ENCODE data around the gene RPTOR.

RPTOR gene

DNA sequence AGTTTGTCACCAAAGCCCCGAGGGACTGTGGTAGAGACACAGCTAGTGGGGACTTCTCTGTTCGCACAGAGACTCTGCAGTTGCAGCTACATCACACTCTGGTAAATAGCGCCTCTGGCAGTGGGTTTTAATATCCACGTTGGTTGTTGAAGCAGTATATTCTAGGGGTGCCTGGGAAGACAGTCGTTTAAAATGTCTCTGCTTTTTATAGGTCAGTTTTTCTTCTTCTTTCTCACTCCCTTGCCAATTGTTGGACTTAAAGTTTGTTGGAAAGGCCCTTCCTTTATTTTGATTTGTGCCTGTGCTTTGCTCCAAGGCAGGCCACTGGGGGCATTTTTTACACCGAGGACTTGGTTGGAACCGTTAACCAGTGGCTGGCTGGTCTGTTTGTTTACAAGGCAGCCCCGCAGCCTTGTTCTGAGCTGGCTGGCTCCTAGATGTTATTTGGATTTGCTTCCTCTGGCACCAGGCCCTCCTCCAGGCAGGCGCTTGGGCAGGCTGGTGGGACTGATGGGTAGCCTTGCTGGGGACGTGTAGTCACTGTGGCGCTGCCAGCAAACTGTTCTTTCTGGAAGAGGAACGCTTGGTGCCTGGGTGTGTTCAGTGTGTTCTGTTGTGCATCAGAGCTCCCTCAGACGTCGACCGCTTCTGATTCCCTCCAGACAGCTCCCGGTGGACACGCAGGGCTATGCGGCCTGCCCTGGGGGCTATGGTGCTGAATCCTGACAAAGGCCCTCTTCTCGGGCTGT, 228.8 kb downstream of the RPTOR start:
- H3K4me3 ChIP-seq (ENCODE audit: low read depth, low read length): no peak overlapping the region
- TF ChIP-seq, protein P1, sequence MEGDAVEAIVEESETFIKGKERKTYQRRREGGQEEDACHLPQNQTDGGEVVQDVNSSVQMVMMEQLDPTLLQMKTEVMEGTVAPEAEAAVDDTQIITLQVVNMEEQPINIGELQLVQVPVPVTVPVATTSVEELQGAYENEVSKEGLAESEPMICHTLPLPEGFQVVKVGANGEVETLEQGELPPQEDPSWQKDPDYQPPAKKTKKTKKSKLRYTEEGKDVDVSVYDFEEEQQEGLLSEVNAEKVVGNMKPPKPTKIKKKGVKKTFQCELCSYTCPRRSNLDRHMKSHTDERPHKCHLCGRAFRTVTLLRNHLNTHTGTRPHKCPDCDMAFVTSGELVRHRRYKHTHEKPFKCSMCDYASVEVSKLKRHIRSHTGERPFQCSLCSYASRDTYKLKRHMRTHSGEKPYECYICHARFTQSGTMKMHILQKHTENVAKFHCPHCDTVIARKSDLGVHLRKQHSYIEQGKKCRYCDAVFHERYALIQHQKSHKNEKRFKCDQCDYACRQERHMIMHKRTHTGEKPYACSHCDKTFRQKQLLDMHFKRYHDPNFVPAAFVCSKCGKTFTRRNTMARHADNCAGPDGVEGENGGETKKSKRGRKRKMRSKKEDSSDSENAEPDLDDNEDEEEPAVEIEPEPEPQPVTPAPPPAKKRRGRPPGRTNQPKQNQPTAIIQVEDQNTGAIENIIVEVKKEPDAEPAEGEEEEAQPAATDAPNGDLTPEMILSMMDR (IDR thresholded peaks at IDR 0.05; ENCODE audit: insufficient read depth, low read depth, low read length, missing control alignments): no peak
- DNase-seq (ENCODE audit: low read depth): no peak

DNA sequence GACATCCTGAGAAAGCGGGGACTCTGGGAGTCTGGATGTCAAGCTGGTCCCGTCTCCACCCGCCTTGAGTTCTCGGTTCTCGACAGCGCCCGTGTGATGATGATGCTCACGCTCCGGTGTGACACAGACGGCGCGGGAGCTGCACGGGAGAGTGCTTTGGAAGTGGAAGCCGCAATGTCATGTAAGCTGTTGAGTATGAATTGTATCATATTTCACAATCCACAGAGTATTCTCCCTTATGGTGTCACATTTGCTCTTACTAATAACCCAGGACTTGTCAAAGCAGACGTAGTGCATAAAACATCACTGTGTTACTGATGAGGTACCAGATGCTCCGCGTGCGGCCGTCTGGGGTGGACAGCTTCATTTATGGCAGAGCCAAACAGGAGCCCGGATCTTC, 229.5 kb downstream of the RPTOR start:
- DNase-seq (ENCODE audit: low read depth): no peak
- TF ChIP-seq, protein P1 (IDR thresholded peaks at IDR 0.05; ENCODE audit: insufficient read depth, low read depth, low read length, missing control alignments): no peak
- H3K4me3 ChIP-seq (ENCODE audit: low read depth, low read length): no peak overlapping the region

DNA sequence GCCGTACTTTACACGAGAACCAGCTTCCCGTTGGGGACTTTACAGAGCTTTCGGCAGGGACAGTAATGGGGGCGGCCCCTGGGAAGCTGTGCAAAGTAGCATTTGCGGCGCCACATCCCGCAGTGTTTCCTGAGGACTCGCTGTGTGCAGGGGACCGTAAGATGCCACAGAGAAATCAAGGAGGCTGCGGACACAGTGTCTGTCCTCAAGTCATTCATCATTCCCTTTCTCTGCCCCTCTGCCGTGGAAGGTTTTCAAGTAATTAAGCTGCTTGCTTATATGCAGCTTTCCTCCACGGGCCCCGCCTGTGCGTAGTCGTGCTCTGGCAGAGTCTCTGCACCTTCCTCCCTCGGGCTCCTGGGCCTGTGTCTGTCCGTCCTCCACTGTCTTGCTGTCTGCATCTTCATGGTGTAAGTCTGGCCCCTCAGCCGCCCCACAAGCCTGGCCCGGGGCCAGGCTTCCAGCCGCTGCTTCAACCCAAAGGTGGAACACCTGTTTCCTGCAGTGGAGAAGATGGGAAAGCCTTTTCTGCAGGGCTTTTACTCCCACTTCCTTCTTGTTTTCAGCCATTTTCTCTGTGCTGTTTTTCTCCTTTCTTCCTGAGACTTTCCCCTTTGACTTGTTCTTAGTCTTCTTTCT, 230.1 kb downstream of the RPTOR start:
- TF ChIP-seq, protein P1 (IDR thresholded peaks at IDR 0.05; ENCODE audit: insufficient read depth, low read depth, low read length, missing control alignments): no peak
- H3K4me3 ChIP-seq (ENCODE audit: low read depth, low read length): no peak overlapping the region
- peak; percentile 27 for DNase-seq (ENCODE audit: low read depth)

DNA sequence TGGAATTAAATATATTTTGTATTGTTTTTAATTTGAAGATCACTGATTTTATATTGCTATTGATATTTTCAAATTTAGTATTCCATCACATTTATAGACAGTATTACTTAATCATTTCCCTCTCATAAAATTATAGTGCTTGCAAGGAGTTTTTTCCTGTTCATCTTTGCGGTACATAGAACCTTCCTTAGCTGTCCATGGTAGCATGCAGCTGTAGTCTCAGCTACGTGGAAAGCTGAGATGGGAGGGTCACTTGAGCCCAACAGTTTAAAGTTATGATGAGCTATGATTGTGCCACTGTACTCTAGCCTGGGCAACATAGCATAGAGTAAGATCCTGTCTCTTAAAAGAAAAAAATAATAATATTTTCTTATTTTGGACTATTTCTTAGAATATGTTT, 231.2 kb downstream of the RPTOR start:
- H3K4me3 ChIP-seq (ENCODE audit: low read depth, low read length): no peak overlapping the region
- TF ChIP-seq, protein P1 (IDR thresholded peaks at IDR 0.05; ENCODE audit: insufficient read depth, low read depth, low read length, missing control alignments): no peak
- no peak for DNase-seq (ENCODE audit: low read depth)

DNA sequence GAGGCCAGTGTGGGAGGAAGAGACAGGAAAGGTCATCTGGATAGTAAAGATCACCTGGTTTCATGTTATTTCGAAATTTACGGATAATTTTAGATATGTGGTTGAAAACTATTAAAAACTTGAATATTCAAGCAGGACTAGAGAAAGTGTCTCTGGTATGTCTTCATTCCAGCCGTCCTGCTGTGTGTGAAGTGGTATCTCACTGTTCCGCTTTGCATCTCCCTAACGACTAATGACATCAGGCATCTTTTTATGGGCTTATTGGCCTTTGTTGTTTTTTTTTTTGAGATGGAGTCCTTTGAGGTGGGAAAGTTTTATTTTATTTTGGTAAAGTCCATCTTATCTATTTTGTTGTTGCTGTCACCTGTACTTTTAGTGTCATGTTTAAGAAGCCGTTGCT, 232.6 kb downstream of the RPTOR start:
- TF ChIP-seq, protein P1 (IDR thresholded peaks at IDR 0.05; ENCODE audit: insufficient read depth, low read depth, low read length, missing control alignments): no peak
- DNase-seq (ENCODE audit: low read depth): no peak
- H3K4me3 ChIP-seq (ENCODE audit: low read depth, low read length): no peak overlapping the region

DNA sequence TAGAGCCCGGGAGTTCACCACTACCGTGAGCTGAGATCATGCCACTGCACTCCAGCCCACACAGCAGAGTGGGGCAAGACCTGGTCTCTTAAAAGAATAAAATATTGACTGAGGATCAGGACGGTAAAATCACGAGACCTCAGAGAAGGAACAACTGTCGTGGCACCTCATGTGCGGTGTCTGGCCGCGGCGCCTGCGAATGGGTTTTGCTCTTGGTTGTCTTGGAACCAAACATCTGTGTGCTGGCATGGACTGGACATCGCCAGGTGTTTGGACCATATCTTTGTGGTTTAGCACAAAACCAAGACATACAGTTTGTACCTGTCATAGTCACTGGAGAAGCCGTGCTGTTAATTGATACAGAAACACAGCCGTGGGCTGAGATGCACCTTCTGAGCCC, 234.1 kb downstream of the RPTOR start:
- no peak overlapping the region for H3K4me3 ChIP-seq (ENCODE audit: low read depth, low read length)
- TF ChIP-seq, protein P1 (IDR thresholded peaks at IDR 0.05; ENCODE audit: insufficient read depth, low read depth, low read length, missing control alignments): no peak
- no peak for DNase-seq (ENCODE audit: low read depth)
